K562 (cell line): Measurements from ENCODE around the gene HPS3. TPM values are rescaled to one million over a fixed set of nuclear protein-coding genes. Genes with fewer than 3 reads are reported as not detected.

Experiments
- FOXA1 ChIP-seq: fragments of 450-650 bp; IDR thresholded peaks from 2 replicates; pipeline ENCODE4 v1.6.1; 2016; ENCODE audit warnings: mild to moderate bottlenecking, borderline replicate concordance
- GABPB2 ChIP-seq: fragments of 250-450 bp; sonication (Bioruptor Pico); conservative IDR thresholded peaks from 2 replicates; pipeline ENCODE4 v1.5.1; 2021; ENCODE audit warnings: mild to moderate bottlenecking
- MLLT1 ChIP-seq, 2 experiments: fragments of 450-650 bp; IDR thresholded peaks; 2 replicates each; pipeline ENCODE4 v1.6.1; 2016
- SMAD2 ChIP-seq: fragments of 150-350 bp; IDR thresholded peaks from 2 replicates; pipeline ENCODE4 v1.6.1; 2014; ENCODE audit warnings: low read depth, mild to moderate bottlenecking, low read length
- TBL1XR1 ChIP-seq, 2 experiments: IDR thresholded peaks; 2 replicates each; pipeline ENCODE4 v1.6.1; 2012; ENCODE audit warnings: improper control_type of control experiment in 2 of 2, low read length in 2 of 2, mild to moderate bottlenecking in 1 of 2
- TCFL5 ChIP-seq: fragments of 250-450 bp; sonication (Bioruptor Pico); conservative IDR thresholded peaks from 2 replicates; pipeline ENCODE4 v1.6.1; 2021; ENCODE audit warnings: mild to moderate bottlenecking, moderate library complexity, matching md5 sums
- TRIM25 ChIP-seq: fragments of 450-650 bp; IDR thresholded peaks from 2 replicates; pipeline ENCODE4 v1.7.0; 2016; ENCODE audit warnings: borderline replicate concordance
- ZNF253 ChIP-seq: fragments of 250-450 bp; sonication (Bioruptor Pico); conservative IDR thresholded peaks from 2 replicates; pipeline ENCODE4 v1.6.1; 2021; ENCODE audit warnings: mild to moderate bottlenecking
- ZNF518B ChIP-seq: fragments of 250-450 bp; sonication (Bioruptor Pico); IDR thresholded peaks from 2 replicates; pipeline ENCODE4 v1.5.0; 2021; ENCODE audit warnings: mild to moderate bottlenecking, moderate library complexity
- ZNF584 ChIP-seq: fragments of 200-800 bp; sonication (Bioruptor generic); IDR thresholded peaks from 2 replicates; pipeline ENCODE4 v1.6.1; 2016; ENCODE audit warnings: low read depth, mild to moderate bottlenecking, missing genetic modification characterization, missing compliant biosample characterization
- polyA plus RNA-seq, 8 experiments: library from polyadenylated mRNA; depleted of rRNA in 4 of 8; stranded (reverse) in 5 of 8; unstranded in 3 of 8; fragments of >200 nt; fragmentation: Nextera tagmentation in 2 of 8; fragmentation: Illumina TruSeq in 1 of 8; extraction: Ambion mirVana in 2 of 8; extraction: Trizol in 1 of 8; gene quantifications; 2 replicates each; pipeline versions ENCODE4 v1.2.1 to v1.2.3, GENCODE V29; 2011 to 2014; ENCODE audit warnings: inconsistent platforms in 1 of 8, missing spikeins in 1 of 8
- total RNA-seq, 7 experiments: library from RNA; depleted of rRNA in 6 of 7; stranded (reverse); fragments of >200 nt in 6 of 7; fragmentation: Illumina TruSeq in 2 of 7; extraction: Trizol in 2 of 7; gene quantifications; 2 replicates each; pipeline versions ENCODE4 v1.2.1 to v1.2.3, GENCODE V29; 2011 to 2021; ENCODE audit warnings: low replicate concordance in 1 of 7

HPS3 gene
- total and polyA plus RNA-seq, 9 of the 15 experiments (the other 6 are each of a cell fraction or from before 2014, with no cell fraction given): 1.2 to 11.3 (median 7.6) TPM

GRCh38 chr3:149151843-149152242, 22.4 kb downstream of the HPS3 start (continued):
- TF ChIP-seq MLLT1 (IDR thresholded peaks at IDR 0.05) (peak in 1 of 2 experiments; percentile 87; a peak in 2 of 4 replicates), TCFL5 (CRISPR knock-in tag) (no peak), ZNF584 (CRISPR knock-in tag) (peak; percentile 55; the same call in 1 of the 2 replicates), FOXA1 (peak; percentile 41; the same call in 1 of the 2 replicates), ZNF518B (no peak), TRIM25 (no peak), TBL1XR1 (IDR thresholded peaks at IDR 0.05; ENCODE audit: low read length in 2 of 2) (peak in 1 of 2 experiments; percentile 59; a peak in 1 of 4 replicates), GABPB2 (CRISPR knock-in tag) (no peak), ZNF253 (CRISPR knock-in tag) (no peak), SMAD2 (no peak)
